Sigmoid colon (tissue), 3 donors: ENCODE measurements around the gene TP53I13.

Experiments
- CTCF ChIP-seq, 4 experiments: fragments of 450-650 bp in 3 of 4; fragments of 200-600 bp in 1 of 4; IDR thresholded peaks; one replicate each; pipeline ENCODE4 v1.5.1; 2016 to 2019; ENCODE audit warnings: antibody characterized with exemption in 4 of 4, mild to moderate bottlenecking in 3 of 4, moderate library complexity in 2 of 4
- POLR2A ChIP-seq, 2 donors: fragments of 450-650 bp; IDR thresholded peaks; one replicate each; pipeline ENCODE4 v1.6.1; 2016; ENCODE audit warnings: antibody characterized with exemption in 2 of 2, mild to moderate bottlenecking in 2 of 2, moderate library complexity in 2 of 2

GRCh38 chr17:29611351-29612093 is 43.0 kb downstream of the TP53I13 start:
- TF ChIP-seq CTCF (IDR thresholded peaks at IDR 0.05): no peak
- no peak for TF ChIP-seq POLR2A (IDR thresholded peaks at IDR 0.05)
